DMS 273 (cell line): ENCODE measurements around the gene BCAM.
"Not testable (repeated sequence)": the region's sequence is repeated elsewhere in the genome, so short reads cannot be mapped to it uniquely, and the experiment has no call there.

Source experiments
- DNase-seq: peaks from one replicate; lab custom pipeline; 2025; ENCODE audit not compliant: unreplicated experiment; lab: John Stamatoyannopoulos, UW

The BCAM gene

DNA sequence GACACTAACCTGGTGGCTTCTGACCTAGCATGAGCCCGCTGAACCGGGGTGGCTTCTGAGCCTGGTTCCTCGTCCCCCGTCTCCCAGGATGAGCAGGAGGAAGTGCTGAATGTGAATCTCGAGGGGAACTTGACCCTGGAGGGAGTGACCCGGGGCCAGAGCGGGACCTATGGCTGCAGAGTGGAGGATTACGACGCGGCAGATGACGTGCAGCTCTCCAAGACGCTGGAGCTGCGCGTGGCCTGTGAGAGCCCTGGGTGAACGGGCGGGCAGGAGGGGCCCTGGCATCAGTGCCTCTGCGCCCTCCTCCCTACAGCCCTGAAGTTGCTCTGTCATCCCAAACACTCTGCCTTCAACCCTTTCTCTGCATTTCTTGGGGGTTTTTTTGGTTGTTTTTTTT lies 5.6 kb downstream of the BCAM start:
- DNase-seq, result no peak

DNA sequence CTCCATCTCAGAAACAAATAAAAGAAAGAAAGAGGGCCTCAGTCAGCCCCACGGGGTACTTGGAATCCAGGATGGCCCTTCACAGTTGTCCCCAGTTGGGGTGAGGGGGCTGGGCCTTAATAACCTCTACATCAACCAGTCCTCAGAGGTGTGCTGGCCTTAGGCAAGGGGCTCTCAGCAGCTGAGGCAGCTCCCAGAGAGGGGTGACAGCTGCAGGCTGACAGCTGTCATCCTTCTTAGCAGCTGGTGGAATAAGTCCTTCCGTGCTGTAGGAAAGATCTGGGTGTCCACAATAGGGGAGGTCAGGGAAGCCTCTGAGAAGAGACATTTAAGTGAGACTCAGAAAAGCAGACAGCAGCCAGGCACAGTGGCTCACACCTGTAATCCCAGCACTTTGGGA lies 7.4 kb downstream of the BCAM start:
- peak; percentile 86 for DNase-seq

DNA sequence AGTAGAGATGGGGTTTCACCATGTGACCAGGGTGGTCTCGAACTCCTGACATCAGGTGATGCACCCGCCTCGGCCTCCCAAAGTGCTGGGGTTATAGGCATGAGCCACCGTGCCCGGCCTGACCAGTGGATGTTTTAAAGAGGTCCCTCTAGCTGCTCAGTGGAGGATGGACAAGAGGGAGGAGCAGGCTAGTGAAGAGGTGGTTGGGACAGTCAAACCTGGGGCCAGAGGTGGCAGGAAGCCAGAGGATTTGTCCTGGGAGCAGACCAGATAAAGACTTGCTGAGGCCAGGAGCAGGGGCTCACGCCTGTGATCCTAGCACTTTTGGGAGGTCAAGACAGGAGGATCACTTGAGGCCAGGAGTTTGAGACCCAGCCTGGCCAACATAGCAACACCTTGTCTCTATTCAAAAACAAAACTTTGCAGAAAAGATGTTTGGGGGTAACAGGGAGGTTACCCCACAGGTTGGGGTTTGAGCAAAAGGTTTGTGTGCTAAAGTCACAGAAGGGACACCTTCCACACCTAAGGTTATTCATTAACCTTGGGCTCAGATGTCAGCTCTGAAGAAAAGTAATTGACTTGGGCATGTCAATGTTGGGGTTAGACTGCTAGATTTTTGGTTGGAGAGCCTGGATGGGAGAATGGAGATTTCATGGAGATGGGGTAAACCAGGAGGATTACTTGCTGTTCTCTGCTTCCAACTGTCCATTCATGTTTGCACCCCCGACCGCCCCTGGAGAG lies 9.0 kb downstream of the BCAM start:
- DNase-seq, result no peak

DNA sequence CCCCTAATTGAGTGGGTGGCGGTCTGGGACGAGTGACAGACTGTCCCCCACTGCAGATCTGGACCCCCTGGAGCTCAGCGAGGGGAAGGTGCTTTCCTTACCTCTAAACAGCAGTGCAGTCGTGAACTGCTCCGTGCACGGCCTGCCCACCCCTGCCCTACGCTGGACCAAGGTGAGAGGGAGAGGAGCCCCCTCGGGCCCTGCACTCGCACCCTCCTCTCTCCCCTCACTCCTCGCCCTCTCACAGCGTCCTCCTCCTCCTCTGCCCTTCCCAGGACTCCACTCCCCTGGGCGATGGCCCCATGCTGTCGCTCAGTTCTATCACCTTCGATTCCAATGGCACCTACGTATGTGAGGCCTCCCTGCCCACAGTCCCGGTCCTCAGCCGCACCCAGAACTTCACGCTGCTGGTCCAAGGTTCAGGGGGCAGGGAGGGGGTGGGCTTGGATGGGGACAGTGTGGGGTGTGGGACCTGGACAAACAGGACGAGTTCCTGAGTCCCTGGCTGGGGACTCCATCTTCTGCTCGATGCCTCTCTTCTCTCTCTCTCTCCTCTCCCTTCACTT lies 9.6 kb downstream of the BCAM start:
- no peak for DNase-seq

DNA sequence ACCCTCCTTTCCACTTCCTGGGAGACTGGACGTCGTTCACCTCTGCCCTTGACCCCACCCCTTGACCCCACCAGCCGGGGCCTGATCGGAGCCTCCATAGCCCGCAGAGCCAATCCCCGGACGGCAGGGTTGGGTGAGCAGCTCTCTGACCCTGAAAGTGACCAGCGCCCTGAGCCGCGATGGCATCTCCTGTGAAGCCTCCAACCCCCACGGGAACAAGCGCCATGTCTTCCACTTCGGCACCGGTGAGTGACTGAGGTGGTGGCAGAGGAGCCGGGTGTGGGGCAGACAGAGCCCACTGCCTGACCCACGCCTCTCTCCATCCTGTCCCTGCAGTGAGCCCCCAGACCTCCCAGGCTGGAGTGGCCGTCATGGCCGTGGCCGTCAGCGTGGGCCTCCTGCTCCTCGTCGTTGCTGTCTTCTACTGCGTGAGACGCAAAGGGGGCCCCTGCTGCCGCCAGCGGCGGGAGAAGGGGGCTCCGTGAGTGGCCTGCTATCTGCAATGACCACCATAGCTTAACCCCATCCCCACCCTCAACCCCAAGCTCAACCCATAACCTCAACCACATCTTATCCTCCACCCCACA lies 10.4 kb downstream of the BCAM start:
- DNase-seq, result no peak

DNA sequence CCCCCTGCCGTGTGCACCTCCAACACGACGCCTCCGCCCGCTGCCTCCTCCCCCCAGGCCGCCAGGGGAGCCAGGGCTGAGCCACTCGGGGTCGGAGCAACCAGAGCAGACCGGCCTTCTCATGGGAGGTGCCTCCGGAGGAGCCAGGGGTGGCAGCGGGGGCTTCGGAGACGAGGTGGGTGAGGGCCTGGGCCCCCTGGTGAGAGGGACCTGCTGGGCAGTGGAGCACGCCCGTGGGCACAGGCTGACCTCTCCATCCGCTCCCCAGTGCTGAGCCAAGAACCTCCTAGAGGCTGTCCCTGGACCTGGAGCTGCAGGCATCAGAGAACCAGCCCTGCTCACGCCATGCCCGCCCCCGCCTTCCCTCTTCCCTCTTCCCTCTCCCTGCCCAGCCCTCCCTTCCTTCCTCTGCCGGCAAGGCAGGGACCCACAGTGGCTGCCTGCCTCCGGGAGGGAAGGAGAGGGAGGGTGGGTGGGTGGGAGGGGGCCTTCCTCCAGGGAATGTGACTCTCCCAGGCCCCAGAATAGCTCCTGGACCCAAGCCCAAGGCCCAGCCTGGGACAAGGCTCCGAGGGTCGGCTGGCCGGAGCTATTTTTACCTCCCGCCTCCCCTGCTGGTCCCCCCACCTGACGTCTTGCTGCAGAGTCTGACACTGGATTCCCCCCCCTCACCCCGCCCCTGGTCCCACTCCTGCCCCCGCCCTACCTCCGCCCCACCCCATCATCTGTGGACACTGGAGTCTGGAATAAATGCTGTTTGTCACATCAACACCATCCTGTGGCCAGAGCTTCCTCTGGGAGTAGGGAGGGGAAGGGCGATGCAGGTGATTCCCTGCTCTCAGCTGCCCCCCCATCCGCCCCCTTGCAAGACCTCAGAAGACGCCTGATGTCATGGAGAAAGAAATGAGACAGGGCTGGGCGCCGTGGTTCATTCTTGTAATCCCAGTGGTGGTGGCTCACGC lies 12.0 kb downstream of the BCAM start:
- no peak for DNase-seq

DNA sequence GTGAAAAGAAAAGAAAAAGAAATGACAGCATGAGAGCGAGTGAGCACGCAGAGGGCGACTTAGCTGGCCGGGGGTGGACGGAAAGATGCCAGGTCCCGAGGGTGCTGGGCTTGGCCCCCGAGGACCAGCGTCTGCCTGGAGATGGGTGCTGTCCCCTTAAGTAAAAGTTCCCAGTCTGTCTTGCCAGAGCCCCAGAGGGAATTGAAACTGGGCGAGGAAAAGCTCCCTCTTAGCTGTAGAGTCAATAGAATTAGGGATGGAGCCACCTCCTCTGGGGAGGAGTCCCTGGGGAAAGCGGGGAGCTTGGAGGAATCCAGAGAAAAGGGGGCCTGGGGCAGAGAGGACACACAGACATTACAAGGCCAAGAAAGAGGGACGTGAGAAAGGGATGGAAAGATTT lies 13.3 kb downstream of the BCAM start:
- no peak for DNase-seq

DNA sequence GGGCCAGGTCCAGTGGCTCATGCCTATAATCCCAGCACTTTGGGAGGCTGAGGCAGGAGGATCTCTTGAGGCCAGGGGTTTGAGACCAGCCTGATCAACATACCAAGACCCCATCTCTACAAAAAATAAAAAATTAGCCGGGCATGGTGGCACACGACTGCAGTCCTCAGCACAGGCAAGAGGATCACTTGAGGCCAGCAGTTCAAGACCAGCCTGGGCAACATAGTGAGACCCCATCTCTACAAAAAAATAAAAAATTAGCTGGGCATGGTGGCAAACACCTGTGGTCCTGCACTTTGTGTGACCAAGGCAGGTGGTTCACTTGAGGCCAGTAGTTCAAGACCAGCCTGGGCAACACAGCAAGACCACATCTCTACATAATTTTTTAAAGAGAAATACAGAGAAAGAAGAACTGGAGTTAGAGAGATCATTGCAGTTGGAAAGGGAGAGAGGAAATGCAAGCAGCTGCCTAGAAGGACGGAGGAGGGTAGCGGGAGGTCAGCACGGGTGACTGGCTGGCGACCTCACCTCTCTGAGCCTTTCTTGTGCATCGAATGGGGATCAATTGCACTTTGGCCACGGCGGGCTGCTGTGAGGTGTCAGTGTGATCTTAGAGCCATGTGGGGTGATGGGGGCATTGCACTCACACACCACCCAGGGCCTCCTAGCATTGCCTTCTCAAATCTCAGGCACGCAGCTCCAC lies 13.9 kb downstream of the BCAM start:
- no peak for DNase-seq

DNA sequence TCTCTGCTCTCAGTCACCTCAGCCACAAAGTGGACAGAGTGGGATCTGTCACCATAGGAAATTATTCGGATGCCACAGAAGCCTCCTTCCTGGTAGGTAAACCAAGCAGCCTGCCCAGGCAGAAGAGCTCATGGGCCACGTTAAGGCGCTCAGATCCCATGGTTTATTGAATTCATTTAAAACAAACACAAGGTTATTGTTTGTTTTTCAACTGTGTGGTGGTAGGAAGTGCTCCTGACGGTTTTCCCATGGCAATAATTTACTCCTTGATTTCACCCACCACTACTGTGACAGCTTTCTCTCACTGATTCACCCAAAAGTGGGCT lies 14.4 kb downstream of the BCAM start:
- no peak for DNase-seq

DNA sequence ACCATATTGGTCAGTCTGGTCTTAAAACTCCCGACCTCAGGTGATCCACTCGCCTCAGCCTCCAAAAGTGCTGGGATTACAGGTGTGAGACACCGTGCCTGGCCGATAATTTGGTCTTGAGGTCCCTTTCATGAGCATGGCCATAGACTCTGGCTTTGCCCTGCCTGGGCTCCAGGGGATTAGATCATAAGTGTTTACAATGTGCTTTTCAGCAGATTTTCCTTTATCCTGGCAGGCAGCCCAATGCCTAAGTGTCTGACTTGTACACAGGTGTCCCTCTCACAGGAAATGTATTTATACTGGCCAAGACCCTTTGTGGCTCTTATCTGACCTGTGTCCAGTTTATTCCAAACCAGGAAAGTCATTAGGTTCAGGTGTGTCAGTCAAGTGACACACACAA lies 15.9 kb downstream of the BCAM start:
- DNase-seq, result no peak

DNA sequence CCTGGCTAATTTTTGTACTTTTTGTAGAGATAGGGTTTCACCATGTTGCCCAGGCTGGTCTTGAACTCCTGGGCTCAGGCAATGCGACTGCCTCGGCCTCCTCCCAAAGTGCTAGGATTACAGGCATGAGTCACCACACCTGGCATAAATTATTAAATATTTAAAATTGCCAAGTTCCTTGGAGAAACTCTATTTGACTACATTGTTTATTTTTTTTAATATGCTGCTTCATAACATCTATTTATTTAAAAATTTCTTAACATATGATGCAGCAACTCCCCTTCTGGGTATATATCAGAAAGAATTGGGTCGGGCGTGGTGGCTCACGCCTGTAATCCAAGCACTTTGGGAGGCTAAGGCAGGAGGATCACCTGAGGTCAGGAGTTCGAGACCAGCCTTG lies 24.0 kb downstream of the BCAM start:
- not testable (repeated sequence) for DNase-seq

DNA sequence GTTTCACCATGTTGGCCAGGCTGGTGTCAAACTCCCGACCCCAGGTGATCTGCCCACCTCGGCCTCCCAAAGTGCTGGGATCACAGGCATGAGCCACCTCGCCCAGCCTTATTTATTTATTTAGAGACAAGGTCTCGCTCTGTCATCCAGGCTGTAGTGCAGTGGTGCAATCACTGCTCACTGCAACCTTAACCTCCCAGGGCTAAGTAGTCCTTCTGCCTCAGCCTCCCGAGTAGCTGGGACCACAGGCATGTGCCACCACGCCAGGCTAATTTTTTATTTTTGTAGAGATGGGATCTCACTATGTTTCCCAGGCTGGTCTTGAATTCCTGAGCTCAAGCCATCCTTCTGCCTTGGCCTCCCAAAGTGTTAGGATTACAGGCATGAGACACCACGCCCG lies 25.5 kb downstream of the BCAM start:
- DNase-seq, result not testable (repeated sequence)

DNA sequence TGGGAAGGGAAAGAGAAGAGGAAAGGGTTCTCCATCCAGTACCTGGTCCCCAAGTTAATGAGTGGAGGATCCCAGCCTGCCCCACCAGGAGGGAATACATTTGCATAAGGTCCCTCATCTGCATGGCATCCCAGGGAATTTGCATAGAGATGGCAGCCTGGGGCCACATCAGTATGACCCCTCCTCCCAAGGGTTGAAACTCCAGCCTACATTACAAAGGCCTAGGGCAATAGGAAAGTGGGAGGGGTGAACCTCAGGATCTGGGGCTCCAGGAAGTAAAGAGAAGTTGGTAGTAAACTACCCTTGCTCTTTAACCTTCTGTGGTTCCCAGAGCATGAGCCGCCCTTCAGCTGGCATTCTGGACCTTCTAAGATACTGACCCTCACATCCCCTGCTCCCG lies 30.4 kb downstream of the BCAM start:
- no peak for DNase-seq

DNA sequence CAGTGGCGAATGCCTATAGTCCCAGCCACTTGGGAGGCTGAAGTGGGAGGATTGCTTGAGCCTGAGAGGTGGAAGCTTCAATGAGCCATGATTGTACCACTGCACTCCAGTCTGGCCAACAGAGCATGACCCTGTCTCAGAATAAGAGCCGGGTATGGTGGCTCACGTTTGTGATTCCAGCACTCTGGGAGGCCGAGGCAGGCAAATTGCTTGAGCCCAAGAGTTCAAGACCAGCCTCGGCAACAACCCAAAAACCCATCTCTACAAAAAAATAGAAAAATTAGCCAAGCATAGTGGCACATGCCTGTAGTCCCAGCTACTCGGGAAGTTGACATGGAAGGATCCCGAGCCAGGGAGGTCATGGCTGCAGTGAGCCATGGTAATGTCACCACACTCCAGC lies 31.9 kb downstream of the BCAM start:
- no peak for DNase-seq

DNA sequence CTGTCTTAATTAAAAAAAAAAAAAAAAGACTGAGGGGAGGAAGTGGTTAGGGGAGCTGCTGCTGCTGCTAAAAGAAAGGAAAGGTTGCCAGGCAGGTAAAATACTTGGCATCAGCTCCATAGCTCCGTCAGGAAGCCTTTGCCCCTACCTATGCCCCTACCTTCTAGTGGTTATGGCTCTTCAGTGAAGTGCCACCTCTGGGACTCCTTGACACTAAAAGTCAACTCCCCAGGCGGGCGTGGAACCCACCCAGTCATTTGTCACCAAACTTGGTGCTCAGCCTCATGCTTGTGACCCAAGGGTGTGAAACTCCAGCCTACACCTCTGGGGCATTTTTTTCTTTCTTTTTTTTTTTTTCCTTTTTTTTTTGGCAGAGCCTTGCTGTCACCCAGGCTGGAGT lies 32.3 kb downstream of the BCAM start:
- DNase-seq, result no peak

DNA sequence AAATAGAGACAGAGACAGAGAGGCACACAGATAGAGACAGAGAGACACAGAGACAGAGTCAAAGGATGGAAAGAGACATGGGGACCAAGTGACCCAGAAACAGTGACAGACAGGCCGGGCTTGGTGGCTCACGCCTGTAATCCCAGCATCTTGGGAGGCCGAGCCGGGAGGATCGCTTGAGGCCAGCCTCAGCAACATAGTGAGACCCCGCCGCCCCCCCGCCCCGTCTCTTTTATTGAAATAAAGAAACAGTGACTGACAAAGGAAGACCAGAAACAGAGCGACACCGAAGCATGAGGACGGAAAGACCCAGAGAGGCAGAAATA lies 36.3 kb downstream of the BCAM start:
- DNase-seq, result no peak

DNA sequence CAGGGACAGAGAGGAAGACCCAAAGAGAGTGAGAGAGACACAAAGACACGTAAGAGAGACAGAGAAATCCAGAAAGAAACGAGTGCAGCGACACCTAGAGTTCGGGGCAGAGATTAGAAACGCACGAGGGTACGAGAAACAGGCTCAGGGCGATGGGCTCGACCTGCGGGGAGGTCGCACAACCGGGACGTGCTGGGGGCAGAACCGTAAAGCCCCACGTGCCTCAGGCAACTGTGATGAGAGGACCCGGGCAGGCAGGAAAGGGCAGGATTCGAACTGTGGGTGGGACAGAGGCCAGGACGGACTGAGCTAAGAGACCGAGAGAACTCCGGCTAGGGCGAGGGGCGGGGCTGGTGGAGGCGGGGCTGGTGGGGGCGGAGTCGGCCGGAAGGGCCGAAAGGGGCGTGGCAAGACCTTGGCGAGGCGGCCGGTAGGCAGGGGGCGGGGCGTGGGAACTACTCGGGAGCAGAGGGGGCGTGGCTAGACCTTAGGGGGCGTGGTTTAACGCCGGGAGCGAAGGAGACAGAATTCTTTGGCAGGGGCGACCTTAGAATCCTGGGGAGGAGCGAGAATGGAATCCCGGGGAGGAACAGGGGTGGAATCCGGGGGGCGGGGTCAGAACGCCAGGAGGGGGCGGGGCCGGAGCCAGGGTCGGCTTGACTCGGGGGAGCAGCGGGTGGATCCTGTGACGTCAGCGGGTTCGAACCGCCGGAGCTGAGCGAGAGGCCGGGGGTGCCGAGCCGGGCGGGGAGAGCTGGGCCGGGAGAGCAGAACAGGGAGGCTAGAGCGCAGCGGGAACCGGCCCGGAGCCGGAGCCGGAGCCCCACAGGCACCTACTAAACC lies 36.9 kb downstream of the BCAM start, which contains the start of gene NECTIN2:
TSS of gene NECTIN2 (plus strand) at position 686 of the 843 bp plus-strand sequence. CDS start 229 bp downstream, outside the sequence.
- DNase-seq, result peak; percentile 97

DNA sequence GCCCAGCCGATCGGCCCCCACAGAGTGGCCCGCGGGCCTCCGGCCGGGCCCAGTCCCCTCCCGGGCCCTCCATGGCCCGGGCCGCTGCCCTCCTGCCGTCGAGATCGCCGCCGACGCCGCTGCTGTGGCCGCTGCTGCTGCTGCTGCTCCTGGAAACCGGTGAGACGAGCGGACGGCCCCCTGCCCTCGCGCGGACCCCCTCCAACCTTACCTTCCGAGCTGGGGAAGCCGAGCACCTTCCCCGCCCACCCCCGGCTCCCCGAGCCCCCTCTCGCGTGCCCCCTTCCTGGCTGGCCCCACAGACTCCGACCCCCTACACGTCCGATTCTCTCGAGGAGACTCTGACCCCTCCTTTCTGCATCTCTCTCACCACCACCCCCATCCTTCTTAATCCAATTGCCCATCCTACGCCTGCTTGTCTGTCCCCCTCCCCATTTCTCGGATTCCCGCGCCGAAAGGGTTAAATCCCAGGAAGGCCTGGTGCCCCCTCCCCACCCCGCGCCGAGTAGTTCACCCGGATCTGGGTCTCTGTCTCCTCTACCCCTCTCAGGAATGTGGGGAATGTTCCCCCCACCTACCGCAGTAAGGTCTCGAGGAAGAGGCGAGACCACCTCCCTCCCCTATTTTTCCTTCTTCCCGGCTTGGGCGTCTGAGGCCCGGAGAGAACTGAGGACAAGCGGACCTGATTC lies 37.7 kb downstream of the BCAM start:
- DNase-seq, result no peak

DNA sequence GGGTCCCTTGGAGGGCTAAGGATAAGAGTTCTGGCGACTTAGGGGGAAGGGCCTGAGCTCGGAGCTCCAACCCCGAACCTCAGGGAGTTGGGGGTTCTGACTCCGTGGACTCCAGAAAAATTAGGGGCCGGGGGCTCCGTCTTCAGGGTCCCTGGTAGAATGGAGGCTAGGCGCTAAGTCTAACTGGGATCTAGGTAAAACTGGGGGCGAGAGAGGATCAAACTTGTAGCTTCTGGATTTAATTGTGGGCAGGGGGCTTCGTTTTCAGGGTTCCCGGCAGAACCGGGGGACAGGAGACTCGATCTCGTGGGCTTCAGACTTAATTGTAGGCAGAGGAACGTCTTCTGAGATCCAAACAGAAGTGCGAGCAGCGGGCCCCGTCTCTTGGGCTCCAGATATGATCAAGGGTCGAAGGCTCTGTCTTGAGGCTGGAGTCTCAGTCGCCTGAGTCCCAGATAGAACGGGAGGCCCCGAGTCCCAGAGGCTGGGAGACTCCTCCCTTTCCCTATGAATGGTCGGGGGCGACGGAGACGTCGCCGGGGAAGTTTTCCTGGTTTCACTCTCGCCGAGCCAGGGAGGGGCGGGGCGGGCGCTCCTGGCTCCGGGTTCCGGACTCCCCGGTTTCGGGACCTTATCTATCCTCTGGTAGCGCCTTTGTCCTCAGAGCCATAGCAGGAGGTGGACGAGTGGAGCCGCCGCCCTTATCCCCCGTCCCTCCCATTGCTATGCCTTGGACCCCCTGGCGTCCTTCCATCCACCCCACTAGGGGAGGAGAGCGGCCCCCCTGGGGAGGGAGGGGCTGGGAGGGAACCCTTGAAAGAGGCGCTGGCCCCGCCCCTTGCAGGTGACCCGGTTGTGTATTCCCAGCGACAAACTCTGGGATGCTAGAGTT lies 38.5 kb downstream of the BCAM start:
- DNase-seq, result peak; percentile 53
